OCI-LY1 (cell line): ENCODE data around the gene FBXL4.

Experiments
- H2AFZ ChIP-seq: fragments of 200-600 bp; sonication (generic), shearing (Covaris generic); 2 replicates; pipeline ENCODE4 v1.6.0; 2014; ENCODE audit warnings: antibody characterized with exemption, mild to moderate bottlenecking, low read length
- H3F3A ChIP-seq: fragments of 200-600 bp; sonication (generic), shearing (Covaris generic); 2 replicates; pipeline ENCODE4 v1.6.0; 2014; ENCODE audit warnings: mild to moderate bottlenecking, antibody characterized with exemption, low read length, moderate library complexity; ENCODE audit not compliant: insufficient read depth
- H3K27ac ChIP-seq: fragments of 200-600 bp; sonication (generic); 2 replicates; pipeline ENCODE4 v1.5.1; 2014; ENCODE audit warnings: low read length, mixed run types, mild to moderate bottlenecking, low read depth; ENCODE audit not compliant: poor library complexity, severe bottlenecking
- H3K27me3 ChIP-seq: fragments of 200-600 bp; sonication (generic); 2 replicates; pipeline ENCODE4 v1.6.0; 2014; ENCODE audit warnings: antibody characterized with exemption, mild to moderate bottlenecking, low read length, moderate library complexity; ENCODE audit not compliant: insufficient read depth
- H3K36me3 ChIP-seq: fragments of 200-600 bp; sonication (generic); 2 replicates; pipeline ENCODE4 v1.6.1; 2014; ENCODE audit warnings: mild to moderate bottlenecking, antibody characterized with exemption, low read length, moderate library complexity, mixed read lengths; ENCODE audit not compliant: insufficient read depth
- H3K4me1 ChIP-seq: fragments of 200-600 bp; sonication (generic); 2 replicates; pipeline ENCODE4 v1.5.1; 2014; ENCODE audit warnings: mild to moderate bottlenecking, low read length, moderate library complexity; ENCODE audit not compliant: insufficient read depth, severe bottlenecking
- H3K4me2 ChIP-seq: fragments of 200-600 bp; sonication (generic), shearing (Covaris generic); 2 replicates; pipeline ENCODE4 v1.6.1; 2014; ENCODE audit warnings: low read length
- H3K4me3 ChIP-seq: fragments of 200-600 bp; sonication (generic); 2 replicates; pipeline ENCODE4 v1.5.1; 2014; ENCODE audit warnings: low read length, low read depth, mild to moderate bottlenecking, mixed read lengths; ENCODE audit not compliant: poor library complexity, severe bottlenecking
- H3K79me2 ChIP-seq: fragments of 200-600 bp; shearing (Covaris generic); 2 replicates; pipeline ENCODE4 v1.6.1; 2016; ENCODE audit warnings: mixed run types, low read length, mixed read lengths; ENCODE audit not compliant: insufficient read depth
- H3K9ac ChIP-seq: fragments of 200-600 bp; sonication (generic), shearing (Covaris generic); 2 replicates; pipeline ENCODE4 v1.6.1; 2014; ENCODE audit warnings: mild to moderate bottlenecking, low read length, mixed read lengths
- H3K9me2 ChIP-seq: fragments of 200-600 bp; sonication (generic), shearing (Covaris generic); 2 replicates; pipeline ENCODE4 v1.6.1; 2014; ENCODE audit warnings: low read depth, mild to moderate bottlenecking, low read length, mixed read lengths
- H3K9me3 ChIP-seq: fragments of 200-600 bp; shearing (Covaris generic); 2 replicates; pipeline ENCODE4 v1.6.1; 2014; ENCODE audit warnings: low read length, mixed read lengths
- H4K20me1 ChIP-seq: fragments of 200-600 bp; sonication (generic), shearing (Covaris generic); 2 replicates; pipeline ENCODE4 v1.6.0; 2016; ENCODE audit warnings: mild to moderate bottlenecking, low read length; ENCODE audit not compliant: insufficient read depth
- EZH2 ChIP-seq: fragments of 200-600 bp; sonication (generic), shearing (Covaris generic); IDR thresholded peaks from 2 replicates; pipeline ENCODE4 v1.8.0; 2017; ENCODE audit warnings: borderline replicate concordance, mixed run types, mild to moderate bottlenecking, antibody characterized with exemption, low read length, moderate library complexity, mixed read lengths
- TF ChIP-seq, protein P1 (sequence below): fragments of 200-600 bp; sonication (generic), shearing (Covaris generic); IDR thresholded peaks from 2 replicates; pipeline ENCODE4 v1.5.1; 2017; ENCODE audit warnings: mild to moderate bottlenecking, antibody characterized with exemption, low read length, moderate library complexity, mixed read lengths

Gene FBXL4

GRCh38 chr6:98937351-98937750, 10.4 kb downstream of the FBXL4 start:
- Histone ChIP-seq H3K79me2 (peaks cover 71% of the 10 kb centered on the region), H3K36me3 (peaks cover 32% of the 10 kb centered on the region)

DNA sequence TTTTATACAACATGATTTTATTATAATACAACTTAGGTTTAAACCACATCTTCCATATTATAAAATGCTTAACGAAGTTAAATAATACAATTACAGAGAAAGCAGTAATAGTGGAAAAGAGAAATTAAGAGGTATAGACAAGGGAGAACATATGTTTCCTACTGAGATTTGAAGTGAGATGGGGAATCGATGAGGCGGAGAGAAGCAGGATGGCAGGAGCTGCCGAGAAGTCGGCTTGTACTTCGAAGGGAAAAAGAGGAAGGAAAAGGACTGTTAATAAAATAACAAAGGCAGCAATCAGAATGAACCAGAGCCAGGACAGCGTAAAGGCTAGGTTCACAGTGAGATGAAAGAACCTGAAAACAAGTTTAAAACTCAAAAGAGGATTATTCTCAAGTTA, 15.4 kb downstream of the FBXL4 start:
- Histone ChIP-seq H3K4me1 (peaks cover 21% of the 10 kb centered on the region), H3K79me2 (peaks cover 61% of the 10 kb centered on the region), H3K27ac (peak overlapping the region; percentile 2), H3K9me3 (no peaks in the 10 kb centered on the region), H2AFZ (no peak overlapping the region), H4K20me1 (no peaks in the 10 kb centered on the region), H3K36me3 (peaks cover 3% of the 10 kb centered on the region; the same call in 1 of the 2 replicates), H3F3A (no peaks in the 10 kb centered on the region; the same call in 1 of the 2 replicates), H3K4me3 (no peak overlapping the region), H3K27me3 (no peaks in the 10 kb centered on the region), H3K9ac (no peak overlapping the region), H3K9me2 (no peaks in the 10 kb centered on the region), H3K4me2 (peak overlapping the region; percentile 17; the same call in 1 of the 2 replicates)
- TF ChIP-seq, protein P1, sequence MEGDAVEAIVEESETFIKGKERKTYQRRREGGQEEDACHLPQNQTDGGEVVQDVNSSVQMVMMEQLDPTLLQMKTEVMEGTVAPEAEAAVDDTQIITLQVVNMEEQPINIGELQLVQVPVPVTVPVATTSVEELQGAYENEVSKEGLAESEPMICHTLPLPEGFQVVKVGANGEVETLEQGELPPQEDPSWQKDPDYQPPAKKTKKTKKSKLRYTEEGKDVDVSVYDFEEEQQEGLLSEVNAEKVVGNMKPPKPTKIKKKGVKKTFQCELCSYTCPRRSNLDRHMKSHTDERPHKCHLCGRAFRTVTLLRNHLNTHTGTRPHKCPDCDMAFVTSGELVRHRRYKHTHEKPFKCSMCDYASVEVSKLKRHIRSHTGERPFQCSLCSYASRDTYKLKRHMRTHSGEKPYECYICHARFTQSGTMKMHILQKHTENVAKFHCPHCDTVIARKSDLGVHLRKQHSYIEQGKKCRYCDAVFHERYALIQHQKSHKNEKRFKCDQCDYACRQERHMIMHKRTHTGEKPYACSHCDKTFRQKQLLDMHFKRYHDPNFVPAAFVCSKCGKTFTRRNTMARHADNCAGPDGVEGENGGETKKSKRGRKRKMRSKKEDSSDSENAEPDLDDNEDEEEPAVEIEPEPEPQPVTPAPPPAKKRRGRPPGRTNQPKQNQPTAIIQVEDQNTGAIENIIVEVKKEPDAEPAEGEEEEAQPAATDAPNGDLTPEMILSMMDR, result no peak
- TF ChIP-seq EZH2, result no peak

More at GRCh38 chr6:98937351-98937750, 10.4 kb downstream of the FBXL4 start:
- Histone ChIP-seq H4K20me1 (no peaks in the 10 kb centered on the region), H3K4me2 (no peak overlapping the region), H3K27ac (no peak overlapping the region), H3K9me3 (peaks cover 23% of the 10 kb centered on the region), H3K27me3 (no peaks in the 10 kb centered on the region), H3K4me1 (peaks cover 15% of the 10 kb centered on the region), H3K9ac (no peak overlapping the region), H3F3A (no peaks in the 10 kb centered on the region; the same call in 1 of the 2 replicates), H3K9me2 (no peaks in the 10 kb centered on the region), H2AFZ (no peak overlapping the region), H3K4me3 (no peak overlapping the region)
- TF ChIP-seq, protein P1, result no peak
- TF ChIP-seq EZH2, result no peak

- H3K9me2 ChIP-seq, result no peaks in the 10 kb centered on the region
Measured at GRCh38 chr6:98931696-98932095, 16.1 kb downstream of the FBXL4 start.

More at GRCh38 chr6:98931696-98932095, 16.1 kb downstream of the FBXL4 start:
- H3K79me2 ChIP-seq, result peaks cover 58% of the 10 kb centered on the region
- H3K9ac ChIP-seq, result no peak overlapping the region
- H3K9me3 ChIP-seq, result no peaks in the 10 kb centered on the region
- H3K27ac ChIP-seq, result no peak overlapping the region
- no peaks in the 10 kb centered on the region for H4K20me1 ChIP-seq
- no peak overlapping the region for H3K4me3 ChIP-seq
- H3F3A ChIP-seq, result no peaks in the 10 kb centered on the region; the same call in 1 of the 2 replicates
- no peak overlapping the region for H2AFZ ChIP-seq
- H3K36me3 ChIP-seq, result peaks cover 6% of the 10 kb centered on the region
- H3K27me3 ChIP-seq, result no peaks in the 10 kb centered on the region
- TF ChIP-seq, protein P1, result no peak
- no peak for TF ChIP-seq EZH2
- no peak overlapping the region for H3K4me2 ChIP-seq
- peaks cover 21% of the 10 kb centered on the region for H3K4me1 ChIP-seq
